Measurements from ENCODE around the gene GSN. TPM values are rescaled to one million over a fixed set of nuclear protein-coding genes. Genes with fewer than 3 reads are reported as not detected.

The GSN gene
- total RNA-seq, 1 donor from 2014 or later: 174 TPM

- H3K4me3 ChIP-seq (ENCODE audit: low read depth, low read length): no peak overlapping the region
- no peak for TF ChIP-seq CTCF (conservative IDR thresholded peaks at IDR 0.05; ENCODE audit: low read depth, low read length)
- DNase-seq (ENCODE audit: low read depth): no peak
These were observed 8.5 kb upstream of the GSN start for GRCh38 chr9:121259498-121259897.

DNA sequence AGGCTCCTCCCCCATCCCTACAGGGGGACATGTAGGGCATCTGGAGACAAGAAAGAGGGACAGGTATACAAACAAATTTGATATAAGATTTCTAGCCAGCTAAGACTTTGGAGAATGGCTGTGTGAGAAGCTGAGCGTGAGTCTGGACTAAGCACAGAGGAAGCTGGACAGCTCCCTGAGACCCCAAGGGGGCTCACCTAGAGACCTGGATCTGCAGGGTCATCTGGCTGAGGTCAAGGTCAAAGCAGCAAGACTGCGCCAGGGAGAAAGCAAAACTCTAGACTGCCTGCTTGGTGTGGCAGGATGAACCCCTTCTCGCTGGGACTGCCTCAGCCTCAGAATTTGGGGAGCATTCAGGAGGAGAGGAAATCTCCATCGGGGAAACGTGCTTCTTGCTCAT lies 8.0 kb upstream of the GSN start:
- no peak for TF ChIP-seq CTCF (conservative IDR thresholded peaks at IDR 0.05; ENCODE audit: low read depth, low read length)
- no peak overlapping the region for H3K4me3 ChIP-seq (ENCODE audit: low read depth, low read length)
- no peak for DNase-seq (ENCODE audit: low read depth)

GRCh38 chr9:121260457-121261106 lies 7.4 kb upstream of the GSN start:
- no peak for TF ChIP-seq CTCF (conservative IDR thresholded peaks at IDR 0.05; ENCODE audit: low read depth, low read length)
- no peak overlapping the region for H3K4me3 ChIP-seq (ENCODE audit: low read depth, low read length)
- no peak for DNase-seq (ENCODE audit: low read depth)

GRCh38 chr9:121261107-121261460 lies 6.9 kb upstream of the GSN start:
- no peak for TF ChIP-seq CTCF (conservative IDR thresholded peaks at IDR 0.05; ENCODE audit: low read depth, low read length)
- DNase-seq (ENCODE audit: low read depth): no peak
- H3K4me3 ChIP-seq (ENCODE audit: low read depth, low read length): no peak overlapping the region

DNA sequence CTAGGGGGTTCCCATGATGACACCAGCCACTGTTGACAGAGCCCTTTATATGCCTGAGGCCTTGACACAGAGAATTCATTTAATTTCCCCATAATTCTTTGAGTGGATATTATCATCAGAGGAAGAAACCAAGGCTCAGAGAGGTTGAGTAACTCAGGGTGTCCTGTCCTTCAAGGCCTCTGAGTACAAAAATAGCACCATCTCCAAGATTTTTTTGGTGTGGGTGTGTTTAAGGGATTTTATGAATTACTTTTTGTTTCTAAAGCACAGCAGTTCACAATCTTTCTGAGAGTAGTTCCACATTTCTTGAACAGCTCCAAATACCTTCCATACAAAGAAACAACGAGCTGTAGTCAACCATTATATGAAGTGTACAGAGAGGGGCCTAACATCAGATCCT lies 6.2 kb upstream of the GSN start:
- TF ChIP-seq CTCF (conservative IDR thresholded peaks at IDR 0.05; ENCODE audit: low read depth, low read length): no peak
- H3K4me3 ChIP-seq (ENCODE audit: low read depth, low read length): no peak overlapping the region
- DNase-seq (ENCODE audit: low read depth): no peak

DNA sequence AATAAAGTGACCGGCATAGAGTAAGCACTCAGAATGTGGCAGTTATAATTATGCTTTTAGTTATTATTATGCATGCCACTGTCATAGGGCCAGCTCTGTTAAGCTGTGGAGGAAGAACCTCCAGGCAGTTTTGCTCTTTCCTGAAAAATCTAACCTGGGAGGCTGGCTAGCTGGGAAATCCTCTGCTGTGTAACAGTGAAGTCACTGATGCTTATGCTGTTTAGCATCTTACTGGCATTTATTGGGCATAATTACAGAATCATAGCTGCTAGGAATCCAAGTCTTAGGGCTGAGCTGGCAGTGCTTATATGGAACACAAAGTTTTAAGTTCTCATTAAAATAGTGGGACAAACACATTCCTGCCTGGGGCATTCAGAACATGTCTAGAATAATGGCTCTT lies 5.5 kb upstream of the GSN start:
- DNase-seq (ENCODE audit: low read depth): no peak
- no peak for TF ChIP-seq CTCF (conservative IDR thresholded peaks at IDR 0.05; ENCODE audit: low read depth, low read length)
- H3K4me3 ChIP-seq (ENCODE audit: low read depth, low read length): no peak overlapping the region

GRCh38 chr9:121262953-121263352 lies 5.0 kb upstream of the GSN start:
- H3K4me3 ChIP-seq (ENCODE audit: low read depth, low read length): no peak overlapping the region
- DNase-seq (ENCODE audit: low read depth): no peak
- TF ChIP-seq CTCF (conservative IDR thresholded peaks at IDR 0.05; ENCODE audit: low read depth, low read length): no peak

All from epithelial cell of proximal tubule (primary cell).